NB4 (cell line): ENCODE measurements around the gene ZNF319.

Source experiments
- DNase-seq: peaks from one replicate; pipeline ENCODE4 v3.0.0; 2010; ENCODE audit warnings: low read depth
- H3K4me3 ChIP-seq: one replicate; pipeline ENCODE4 v1.5.1; 2011; ENCODE audit warnings: mild to moderate bottlenecking, low read depth, low read length, moderate library complexity
- CTCF ChIP-seq: IDR thresholded peaks from one replicate; pipeline ENCODE4 v1.5.1; 2012; ENCODE audit warnings: low read depth, low read length
- MAX ChIP-seq: IDR thresholded peaks from 2 replicates; pipeline ENCODE4 v1.6.1; 2011; ENCODE audit warnings: low read depth, low read length
- MYC ChIP-seq: IDR thresholded peaks from 2 replicates; pipeline ENCODE4 v1.6.1; 2011; ENCODE audit warnings: low read depth, low read length
- POLR2A ChIP-seq: IDR thresholded peaks from 2 replicates; pipeline ENCODE4 v1.6.1; 2011; ENCODE audit warnings: mild to moderate bottlenecking; ENCODE audit not compliant: insufficient read length; ENCODE audit errors: extremely low read depth

ZNF319 gene

GRCh38 chr16:57953857-57954256, 46.6 kb downstream of the ZNF319 start:
- no peak overlapping the region for H3K4me3 ChIP-seq
- no peak for TF ChIP-seq CTCF
- TF ChIP-seq MYC = no peak
- TF ChIP-seq POLR2A = no peak
- no peak for TF ChIP-seq MAX
- DNase-seq = no peak

GRCh38 chr16:57952909-57953308, 47.6 kb downstream of the ZNF319 start:
- TF ChIP-seq CTCF = no peak
- TF ChIP-seq MYC = no peak
- no peak for TF ChIP-seq MAX
- no peak for TF ChIP-seq POLR2A
- no peak overlapping the region for H3K4me3 ChIP-seq
- no peak for DNase-seq

- TF ChIP-seq MAX (no peak), CTCF (no peak), MYC (no peak), POLR2A (no peak)
- DNase-seq = no peak
- H3K4me3 ChIP-seq = no peak overlapping the region
Measured at GRCh38 chr16:57951204-57951960, 49.1 kb downstream of the ZNF319 start.

- TF ChIP-seq POLR2A (no peak), MAX (no peak), MYC (no peak), CTCF (no peak)
- DNase-seq = no peak
- no peak overlapping the region for H3K4me3 ChIP-seq
Measured at GRCh38 chr16:57950382-57950781, 50.1 kb downstream of the ZNF319 start.

GRCh38 chr16:57949595-57950238, 50.8 kb downstream of the ZNF319 start:
- TF ChIP-seq MYC (no peak), MAX (no peak), POLR2A (no peak), CTCF (no peak)
- no peak for DNase-seq
- no peak overlapping the region for H3K4me3 ChIP-seq
